Panc1 (cell line): ENCODE measurements around the gene NAPSA. TPM values are rescaled to one million over a fixed set of nuclear protein-coding genes. Genes with fewer than 3 reads are reported as not detected.
A peak's percentile ranks its signal among the peaks of the same experiment; 100 is the strongest.

Experiments
- ATAC-seq: fragments of 200-7000 bp; cut with Tn5 transposase; 2 replicates; pipeline ENCODE4 v1.9.1; 2020; ENCODE audit warnings: mild to moderate bottlenecking, moderate library complexity
- BruUV-seq: library from RNA; stranded (reverse); fragments of 400-500 nt; replicated peaks from 2 replicates; lab custom pipeline; 2021; lab: Mats Ljungman, UMichigan
- CTCF ChIA-PET: fragments of 300-600 bp; sonication (Branson Sonifier 250); formaldehyde crosslinking; loops from one replicate; lab custom pipeline; 2022; ENCODE audit warnings: antibody characterized with exemption; lab: Charles Lee
- POLR2A ChIA-PET: fragments of 300-600 bp; sonication (Branson Sonifier 250); formaldehyde crosslinking; loops from one replicate; lab custom pipeline; 2022; ENCODE audit warnings: antibody characterized with exemption; lab: Charles Lee
- DNase-seq: peaks from one replicate; pipeline ENCODE4 v3.0.0-alpha.2; 2010; ENCODE audit warnings: low read depth, low spot score
- H3K27ac ChIP-seq: 2 replicates; pipeline ENCODE4 v1.5.1; 2011; ENCODE audit warnings: mild to moderate bottlenecking, low read length, inconsistent platforms
- H3K27me3 ChIP-seq: fragments of 200-500 bp; sonication (Bioruptor generic); 2 replicates; pipeline ENCODE4 v1.6.0; 2014; ENCODE audit warnings: low read length, inconsistent platforms; ENCODE audit not compliant: control insufficient read depth, insufficient read depth
- H3K36me3 ChIP-seq: fragments of 200-500 bp; sonication (Bioruptor generic); 2 replicates; pipeline ENCODE4 v1.5.1; 2014; ENCODE audit warnings: inconsistent platforms, mild to moderate bottlenecking, low read length, moderate library complexity; ENCODE audit not compliant: control insufficient read depth, insufficient read depth
- H3K4me1 ChIP-seq: 2 replicates; pipeline ENCODE4 v1.5.1; 2011; ENCODE audit warnings: inconsistent platforms, mild to moderate bottlenecking, low read length, moderate library complexity; ENCODE audit not compliant: control insufficient read depth, insufficient read depth
- H3K4me3 ChIP-seq, 2 experiments: 2 replicates each; pipeline ENCODE4 v1.5.1; 2011 to 2012; ENCODE audit warnings: low read depth in 2 of 2, low read length in 2 of 2, mild to moderate bottlenecking in 2 of 2, inconsistent platforms in 1 of 2, moderate library complexity in 1 of 2
- H3K9me3 ChIP-seq: fragments of 200-500 bp; sonication (Bioruptor generic); 2 replicates; pipeline ENCODE4 v1.5.1; 2014; ENCODE audit warnings: low read depth, mild to moderate bottlenecking, inconsistent platforms, low read length, moderate library complexity; ENCODE audit not compliant: control insufficient read depth, insufficient read depth
- CTCF ChIP-seq: fragments of 450-650 bp; IDR thresholded peaks from 2 replicates; pipeline ENCODE4 v1.5.1; 2017; ENCODE audit warnings: mild to moderate bottlenecking
- POLR2AphosphoS5 ChIP-seq: IDR thresholded peaks from 2 replicates; pipeline ENCODE4 v1.6.1; 2012; ENCODE audit warnings: mild to moderate bottlenecking, low read depth, low read length, moderate library complexity
- REST ChIP-seq, 2 experiments: IDR thresholded peaks; 2 replicates each; pipeline ENCODE4 v1.6.1; 2011 to 2012; ENCODE audit warnings: low read depth in 2 of 2, control low read depth in 1 of 2, low read length in 1 of 2, mild to moderate bottlenecking in 1 of 2, moderate library complexity in 1 of 2; ENCODE audit not compliant: insufficient read depth in 1 of 2
- SIN3A ChIP-seq: IDR thresholded peaks from 2 replicates; pipeline ENCODE4 v1.6.1; 2012; ENCODE audit warnings: low read depth, mild to moderate bottlenecking, low read length, moderate library complexity, borderline replicate concordance; ENCODE audit not compliant: insufficient read depth
- TCF7L2 ChIP-seq: IDR thresholded peaks from 2 replicates; pipeline ENCODE4 v1.6.1; 2011; ENCODE audit warnings: mild to moderate bottlenecking, low read depth, low read length, inconsistent platforms
- in situ Hi-C: cut with HindIII; loops from 2 replicates; pipeline ENCODE4 v1.10.0; 2016; ENCODE audit warnings: low sequenced_read_pairs, low pct_unique_long_range_greater_than_20kb
- intact Hi-C: fragments of 100-400 bp; cut with micrococcal nuclease; formaldehyde crosslinking; loops from one replicate; pipeline ENCODE4 v1.10.0; 2022; ENCODE audit not compliant: unreplicated experiment
- total RNA-seq: library from RNA; stranded (reverse); gene quantifications from one replicate; pipeline ENCODE4 v1.2.1, GENCODE V29; 2021; ENCODE audit not compliant: unreplicated experiment

The NAPSA gene
- total RNA-seq, 1 experiment from 2014 or later = 2.5 TPM

- H3K27ac ChIP-seq = peak overlapping the region; percentile 81
- peaks cover 9% of the 10 kb centered on the region for H3K4me1 ChIP-seq
- DNase-seq (peak; percentile 72), ATAC-seq (peak; percentile 76)
- BruUV-seq = no TSS peak
- H3K9me3 ChIP-seq = no peaks in the 10 kb centered on the region
- intact Hi-C loops (no loop called here), in situ Hi-C loops (no loop called here)
- no peaks in the 10 kb centered on the region for H3K27me3 ChIP-seq
- CTCF ChIA-PET = no interaction called here
- TF ChIP-seq POLR2AphosphoS5 (0 out of 2 replicates have a peak, but pooled peaks have one; percentile 7), CTCF (no peak), SIN3A (no peak), REST (IDR thresholded peaks at IDR 0.05; ENCODE audit: insufficient read depth in 1 of 2, low read depth in 2 of 2, low read length in 1 of 2) (no peak), TCF7L2 (no peak)
- H3K4me3 ChIP-seq = peak overlapping the region; percentile 45 to 73
- POLR2A ChIA-PET = no interaction called here
- no peaks in the 10 kb centered on the region for H3K36me3 ChIP-seq
Observed at GRCh38 chr19:50333235-50333736, 32.2 kb downstream of the NAPSA start.

- intact Hi-C loops = no loop called here
- no peak for ATAC-seq
- TF ChIP-seq REST (IDR thresholded peaks at IDR 0.05; ENCODE audit: insufficient read depth in 1 of 2, low read depth in 2 of 2, low read length in 1 of 2) (no peak), TCF7L2 (no peak), POLR2AphosphoS5 (no peak), CTCF (no peak), SIN3A (no peak)
- Histone ChIP-seq H3K9me3 (no peaks in the 10 kb centered on the region), H3K4me1 (peaks cover 10% of the 10 kb centered on the region), H3K36me3 (no peaks in the 10 kb centered on the region), H3K4me3 (peak overlapping the region; percentile 45 to 73), H3K27me3 (no peaks in the 10 kb centered on the region), H3K27ac (peak overlapping the region; percentile 72)
- DNase-seq = no peak
- ChIA-PET CTCF (no interaction called here), POLR2A (no interaction called here)
- BruUV-seq = TSS peak; percentile 81
- in situ Hi-C loops = no loop called here
Observed at GRCh38 chr19:50332244-50333038, 33.0 kb downstream of the NAPSA start.
